ENCODE results near the gene ZSWIM6. TPM values are rescaled to one million over a fixed set of nuclear protein-coding genes. Genes with fewer than 3 reads are reported as not detected.

The ZSWIM6 gene
- total and polyA plus RNA-seq, 12 donors, result 2.1 to 10.3 (median 6.7) TPM

- WGBS, 2 donors, result 87 to 96% methylated on average over 2 of the region's 2 CpGs
- intact Hi-C loops (cut with DNase I), result no loop called here
- DNase-seq, result no peak
- ATAC-seq, result no peak
- Histone ChIP-seq H3K4me3 (no peak overlapping the region), H3K36me3 (no peaks in the 10 kb centered on the region), H3K27me3 (no peaks in the 10 kb centered on the region), H3K9me3 (peaks cover 0 to 1% (median 0%) of the 10 kb centered on the region in 11 donors), H3K4me1 (peaks cover 0 to 30% (median 12%) of the 10 kb centered on the region in 9 donors), H3K27ac (no peak overlapping the region)
- no peak for TF ChIP-seq CTCF (IDR thresholded peaks at IDR 0.05)
These were observed 103.3 kb downstream of the ZSWIM6 start for GRCh38 chr5:61435368-61435767.

GRCh38 chr5:61438298-61438970 lies 106.4 kb downstream of the ZSWIM6 start:
- H3K4me1 ChIP-seq, result peaks cover 0 to 14% (median 6%) of the 10 kb centered on the region in 9 donors
- no peak overlapping the region for H3K4me3 ChIP-seq
- 84 to 89% methylated on average over 3 of the region's 3 CpGs for WGBS, 2 donors
- H3K27ac ChIP-seq, result no peak overlapping the region
- intact Hi-C loops (cut with DNase I), result no loop called here
- DNase-seq, result no peak
- peaks cover 0 to 31% (median 12%) of the 10 kb centered on the region in 11 donors for H3K9me3 ChIP-seq
- no peak for ATAC-seq
- no peaks in the 10 kb centered on the region for H3K27me3 ChIP-seq
- no peaks in the 10 kb centered on the region for H3K36me3 ChIP-seq
- no peak for TF ChIP-seq CTCF (IDR thresholded peaks at IDR 0.05)

GRCh38 chr5:61440086-61440485 lies 108.0 kb downstream of the ZSWIM6 start:
- intact Hi-C loops (cut with DNase I), result no loop called here

GRCh38 chr5:61440596-61440995 lies 108.5 kb downstream of the ZSWIM6 start:
- no peak for TF ChIP-seq CTCF (IDR thresholded peaks at IDR 0.05)
- Histone ChIP-seq H3K36me3 (no peaks in the 10 kb centered on the region), H3K4me1 (peaks cover 0 to 14% (median 6%) of the 10 kb centered on the region in 9 donors), H3K27ac (no peak overlapping the region), H3K27me3 (no peaks in the 10 kb centered on the region), H3K9me3 (peaks cover 0 to 31% (median 12%) of the 10 kb centered on the region in 11 donors), H3K4me3 (no peak overlapping the region)
- intact Hi-C loops (cut with DNase I), result no loop called here
- 65 to 80% methylated on average over 3 of the region's 3 CpGs for WGBS, 2 donors
- DNase-seq (no peak), ATAC-seq (no peak)

More at GRCh38 chr5:61440086-61440485, 108.0 kb downstream of the ZSWIM6 start:
- Histone ChIP-seq H3K4me3 (no peak overlapping the region), H3K4me1 (peaks cover 0 to 14% (median 6%) of the 10 kb centered on the region in 9 donors), H3K27ac (no peak overlapping the region), H3K9me3 (peaks cover 0 to 31% (median 12%) of the 10 kb centered on the region in 11 donors), H3K27me3 (no peaks in the 10 kb centered on the region), H3K36me3 (no peaks in the 10 kb centered on the region)
- no peak for TF ChIP-seq CTCF (IDR thresholded peaks at IDR 0.05)
- WGBS, 2 donors, result 93 to 95% methylated on average over 3 of the region's 3 CpGs
- no peak for ATAC-seq
- no peak for DNase-seq

All from heart right ventricle (tissue), 16 donors.